ENCODE data around the gene MACROD1. TPM values are rescaled to one million over a fixed set of nuclear protein-coding genes. Genes with fewer than 3 reads are reported as not detected.

Gene MACROD1
- total and polyA plus RNA-seq, 10 donors = 5.1 to 20.3 (median 7.8) TPM

DNA sequence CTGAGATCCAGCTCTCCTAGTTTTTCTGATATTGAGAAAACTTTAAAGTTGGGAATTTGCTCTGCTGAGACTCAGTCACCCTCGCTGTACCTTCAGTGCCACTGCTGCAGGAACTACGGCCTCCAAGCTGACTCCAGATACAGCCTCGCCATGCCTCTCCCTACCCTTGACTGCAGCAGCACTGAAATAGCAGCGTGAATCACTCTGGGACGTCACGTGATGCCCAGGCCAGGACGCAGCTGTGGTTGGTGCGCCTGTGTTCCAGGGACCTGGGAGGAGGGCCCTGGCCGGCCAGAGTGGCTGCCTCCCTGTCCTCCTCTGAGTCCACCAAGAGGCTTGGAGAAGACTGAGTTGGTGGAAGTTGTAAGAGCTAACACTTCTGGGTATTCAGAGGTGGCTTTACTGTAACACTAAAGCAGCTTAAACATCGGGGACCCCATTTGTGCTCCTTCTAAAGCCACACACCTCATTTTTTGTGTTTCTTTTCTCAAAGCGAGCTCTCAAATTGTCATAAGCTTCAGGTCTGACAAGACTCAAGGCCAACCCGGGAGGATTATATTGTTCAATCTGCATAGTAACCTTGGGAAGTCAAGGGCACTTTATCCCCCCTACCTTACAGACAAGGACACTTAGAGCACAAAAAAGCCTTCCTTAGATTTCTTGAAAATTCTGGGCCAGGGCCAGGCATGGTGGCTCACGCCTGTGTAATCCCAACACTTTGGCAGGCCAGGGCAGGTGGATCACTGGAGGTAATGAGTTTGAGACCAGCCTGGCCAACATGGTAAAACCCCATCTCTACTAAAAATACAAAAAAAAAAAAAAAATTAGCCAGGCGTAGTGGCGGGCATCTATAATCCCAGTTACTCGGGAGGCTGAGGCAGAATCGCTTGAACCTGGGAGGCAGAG is 15.8 kb upstream of the MACROD1 start:
- H3K27me3 ChIP-seq (replicated peaks in 1 of 7) = no peaks in the 10 kb centered on the region
- H3K4me3 ChIP-seq = peak overlapping the region in 1 of 8 donors; percentile 25
- H3K4me1 ChIP-seq = peaks cover 25 to 54% (median 43%) of the 10 kb centered on the region in 6 donors
- no peaks in the 10 kb centered on the region for H3K9me3 ChIP-seq
- peak; percentile 90 for DNase-seq
- H3K27ac ChIP-seq = peak overlapping the region in 7 of 8 donors; percentile 10 to 77 (median 68)
- TF ChIP-seq, protein P1, sequence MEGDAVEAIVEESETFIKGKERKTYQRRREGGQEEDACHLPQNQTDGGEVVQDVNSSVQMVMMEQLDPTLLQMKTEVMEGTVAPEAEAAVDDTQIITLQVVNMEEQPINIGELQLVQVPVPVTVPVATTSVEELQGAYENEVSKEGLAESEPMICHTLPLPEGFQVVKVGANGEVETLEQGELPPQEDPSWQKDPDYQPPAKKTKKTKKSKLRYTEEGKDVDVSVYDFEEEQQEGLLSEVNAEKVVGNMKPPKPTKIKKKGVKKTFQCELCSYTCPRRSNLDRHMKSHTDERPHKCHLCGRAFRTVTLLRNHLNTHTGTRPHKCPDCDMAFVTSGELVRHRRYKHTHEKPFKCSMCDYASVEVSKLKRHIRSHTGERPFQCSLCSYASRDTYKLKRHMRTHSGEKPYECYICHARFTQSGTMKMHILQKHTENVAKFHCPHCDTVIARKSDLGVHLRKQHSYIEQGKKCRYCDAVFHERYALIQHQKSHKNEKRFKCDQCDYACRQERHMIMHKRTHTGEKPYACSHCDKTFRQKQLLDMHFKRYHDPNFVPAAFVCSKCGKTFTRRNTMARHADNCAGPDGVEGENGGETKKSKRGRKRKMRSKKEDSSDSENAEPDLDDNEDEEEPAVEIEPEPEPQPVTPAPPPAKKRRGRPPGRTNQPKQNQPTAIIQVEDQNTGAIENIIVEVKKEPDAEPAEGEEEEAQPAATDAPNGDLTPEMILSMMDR (IDR thresholded peaks at IDR 0.05 in 8 of 11, conservative IDR thresholded peaks at IDR 0.05 in 3 of 11) = no peak
- TF ChIP-seq POLR2AphosphoS5 (IDR thresholded peaks at IDR 0.05) (peak; percentile 83 to 94 (median 90)), POLR2A (IDR thresholded peaks at IDR 0.05) (peak in 1 of 3 donors; percentile 41)
- no peaks in the 10 kb centered on the region for H3K36me3 ChIP-seq
- intact Hi-C loops (cut with DNase I; ENCODE audit: low total_unique reads) = no loop called here
- 42 to 55% (median 43%) methylated on average over 13 to 17 of the region's 17 CpGs for WGBS, 5 donors

DNA sequence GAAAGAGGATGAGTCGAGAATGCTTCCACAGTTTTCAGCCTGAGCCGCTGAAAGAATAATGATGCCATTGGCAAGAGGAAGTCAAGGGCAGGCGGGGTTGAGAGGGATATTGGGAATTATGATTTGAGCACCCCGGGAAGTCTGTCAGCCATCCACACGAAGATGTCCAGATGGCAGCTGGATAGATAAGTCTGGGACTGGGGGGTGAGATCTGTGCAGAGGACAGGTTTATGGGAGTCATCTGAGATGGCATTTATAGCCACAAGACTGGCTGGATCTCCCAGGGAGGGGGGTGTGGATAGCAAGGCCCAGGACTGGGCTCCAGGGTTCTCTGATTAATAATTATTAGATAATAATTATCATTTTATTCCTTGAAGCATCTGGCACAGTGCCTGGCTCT is 15.0 kb upstream of the MACROD1 start:
- no peak for DNase-seq
- Histone ChIP-seq H3K4me3 (no peak overlapping the region), H3K36me3 (no peaks in the 10 kb centered on the region), H3K27ac (peak overlapping the region in 6 of 8 donors; percentile 26 to 77 (median 72)), H3K9me3 (no peaks in the 10 kb centered on the region), H3K4me1 (peaks cover 25 to 54% (median 43%) of the 10 kb centered on the region in 6 donors), H3K27me3 (replicated peaks in 1 of 7) (no peaks in the 10 kb centered on the region)
- TF ChIP-seq POLR2A (IDR thresholded peaks at IDR 0.05) (no peak), POLR2AphosphoS5 (IDR thresholded peaks at IDR 0.05) (no peak)
- TF ChIP-seq, protein P1 (IDR thresholded peaks at IDR 0.05 in 8 of 11, conservative IDR thresholded peaks at IDR 0.05 in 3 of 11) = no peak
- WGBS, 5 donors = 70 to 76% (median 74%) methylated on average over 5 of the region's 5 CpGs
- intact Hi-C loops (cut with DNase I; ENCODE audit: low total_unique reads) = no loop called here

DNA sequence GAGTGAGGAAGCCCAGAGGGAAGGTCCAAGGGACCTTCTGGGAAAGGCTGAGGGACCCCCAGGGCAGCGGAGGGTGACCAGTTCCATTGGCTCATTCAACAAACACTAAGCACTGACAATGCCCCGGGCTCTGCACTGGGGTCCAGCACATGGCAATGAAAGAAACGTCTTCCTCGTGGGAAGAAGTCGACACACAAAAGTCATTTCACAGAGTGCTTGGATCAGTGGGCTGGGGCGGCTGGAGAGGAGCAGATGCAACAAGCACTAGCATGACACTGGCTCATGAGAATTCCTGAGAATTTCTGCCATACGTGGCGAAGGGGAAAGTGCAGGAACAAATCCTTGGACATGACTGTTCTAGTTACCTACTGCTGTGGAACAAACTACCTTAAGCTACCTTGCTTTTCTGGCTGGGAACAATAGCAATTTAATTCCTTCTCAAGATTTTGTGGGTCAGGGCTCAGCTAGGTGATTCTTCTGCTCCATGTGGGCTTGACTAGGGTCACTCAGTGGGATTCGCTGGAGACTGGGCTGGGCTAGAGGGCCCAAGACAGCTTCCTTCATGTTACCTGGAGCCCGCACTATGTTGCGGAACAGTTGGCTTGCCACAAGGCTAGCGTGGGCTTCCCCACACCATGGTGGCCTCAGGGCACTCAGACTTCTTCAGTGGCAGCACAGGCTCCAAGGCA is 13.2 kb upstream of the MACROD1 start:
- TF ChIP-seq, protein P1 (IDR thresholded peaks at IDR 0.05 in 8 of 11, conservative IDR thresholded peaks at IDR 0.05 in 3 of 11) = no peak
- TF ChIP-seq POLR2AphosphoS5 (IDR thresholded peaks at IDR 0.05) = no peak
- no peak for TF ChIP-seq POLR2A (IDR thresholded peaks at IDR 0.05)
- WGBS, 5 donors = 91 to 98% (median 93%) methylated on average over 11 to 12 of the region's 12 CpGs
- H3K4me1 ChIP-seq = peaks cover 17 to 41% (median 29%) of the 10 kb centered on the region in 6 donors
- H3K9me3 ChIP-seq = no peaks in the 10 kb centered on the region
- H3K27ac ChIP-seq = no peak overlapping the region
- H3K36me3 ChIP-seq = no peaks in the 10 kb centered on the region
- intact Hi-C loops (cut with DNase I; ENCODE audit: low total_unique reads) = no loop called here
- H3K4me3 ChIP-seq = no peak overlapping the region
- no peaks in the 10 kb centered on the region for H3K27me3 ChIP-seq (replicated peaks in 1 of 7)
- no peak for DNase-seq

DNA sequence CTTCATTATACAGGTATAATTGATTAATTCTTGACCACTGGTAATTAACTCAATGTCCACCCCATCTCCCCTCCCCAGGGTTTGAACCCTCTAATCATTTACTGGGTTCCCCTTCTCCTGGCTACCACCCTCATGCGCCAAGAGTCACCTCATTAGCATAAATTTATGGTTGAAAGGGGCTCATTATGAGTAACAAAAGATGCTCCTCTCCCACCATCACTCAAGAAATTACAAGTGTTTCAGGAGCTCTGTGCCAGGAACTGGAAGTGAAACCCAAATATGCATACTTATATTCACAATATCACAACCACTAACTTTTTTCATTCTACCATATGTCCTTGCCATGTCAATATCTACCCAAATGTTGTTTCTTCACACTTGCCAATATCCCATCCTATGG is 12.3 kb upstream of the MACROD1 start:
- H3K4me3 ChIP-seq = no peak overlapping the region
- no peak overlapping the region for H3K27ac ChIP-seq
- DNase-seq = no peak
- H3K9me3 ChIP-seq = peaks cover 0 to 3% (median 0%) of the 10 kb centered on the region in 8 donors
- peaks cover 11 to 32% (median 20%) of the 10 kb centered on the region in 6 donors for H3K4me1 ChIP-seq
- H3K36me3 ChIP-seq = no peaks in the 10 kb centered on the region
- 53 to 79% (median 65%) methylated on average over 1 of the region's 1 CpG for WGBS, 5 donors
- no peak for TF ChIP-seq POLR2A (IDR thresholded peaks at IDR 0.05)
- no peak for TF ChIP-seq POLR2AphosphoS5 (IDR thresholded peaks at IDR 0.05)
- TF ChIP-seq, protein P1 (IDR thresholded peaks at IDR 0.05 in 8 of 11, conservative IDR thresholded peaks at IDR 0.05 in 3 of 11) = no peak
- intact Hi-C loops (cut with DNase I; ENCODE audit: low total_unique reads) = no loop called here
- H3K27me3 ChIP-seq (replicated peaks in 1 of 7) = no peaks in the 10 kb centered on the region

Data from spleen (tissue), 11 donors.